AG09319 (cell line): ENCODE measurements around the gene TTYH3.
"Not testable (repeated sequence)": the region's sequence is repeated elsewhere in the genome, so short reads cannot be mapped to it uniquely, and the experiment has no call there.

ENCODE experiments used
- DNase-seq: peaks from one replicate; pipeline ENCODE4 v3.0.0-alpha.2; 2010; ENCODE audit warnings: low read depth; ENCODE audit errors: extremely low read depth
- TF ChIP-seq, protein P1 (sequence below): IDR thresholded peaks from 2 replicates; pipeline ENCODE4 v1.5.1; 2011; ENCODE audit warnings: low read depth, mild to moderate bottlenecking, inconsistent platforms, low read length, moderate library complexity

Gene TTYH3

DNA sequence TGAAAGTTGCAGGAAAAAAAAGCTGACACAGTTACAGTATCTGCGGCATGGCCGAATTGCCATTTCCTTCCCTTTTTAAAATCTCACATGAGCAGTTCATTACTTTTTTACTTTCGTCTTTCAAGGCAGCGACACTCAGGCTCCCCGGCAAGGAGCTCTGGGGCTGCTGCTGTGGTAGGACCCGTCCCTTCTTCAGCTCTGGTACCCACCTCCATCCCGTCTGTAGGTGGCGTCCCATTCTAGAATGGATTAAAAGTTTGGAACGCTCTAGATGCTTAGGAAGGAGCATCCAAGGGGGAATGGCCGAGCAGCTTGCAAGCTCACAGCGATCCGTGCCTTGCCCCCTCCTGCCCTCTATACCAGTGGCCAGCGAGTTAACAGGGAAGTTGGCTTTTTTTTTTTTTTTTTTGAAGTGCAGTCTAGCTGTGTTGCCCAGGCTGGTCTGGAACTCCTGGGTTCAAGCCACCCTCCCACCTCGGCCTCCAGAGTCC is 22.8 kb upstream of the TTYH3 start:
- DNase-seq = no peak
- TF ChIP-seq, protein P1, sequence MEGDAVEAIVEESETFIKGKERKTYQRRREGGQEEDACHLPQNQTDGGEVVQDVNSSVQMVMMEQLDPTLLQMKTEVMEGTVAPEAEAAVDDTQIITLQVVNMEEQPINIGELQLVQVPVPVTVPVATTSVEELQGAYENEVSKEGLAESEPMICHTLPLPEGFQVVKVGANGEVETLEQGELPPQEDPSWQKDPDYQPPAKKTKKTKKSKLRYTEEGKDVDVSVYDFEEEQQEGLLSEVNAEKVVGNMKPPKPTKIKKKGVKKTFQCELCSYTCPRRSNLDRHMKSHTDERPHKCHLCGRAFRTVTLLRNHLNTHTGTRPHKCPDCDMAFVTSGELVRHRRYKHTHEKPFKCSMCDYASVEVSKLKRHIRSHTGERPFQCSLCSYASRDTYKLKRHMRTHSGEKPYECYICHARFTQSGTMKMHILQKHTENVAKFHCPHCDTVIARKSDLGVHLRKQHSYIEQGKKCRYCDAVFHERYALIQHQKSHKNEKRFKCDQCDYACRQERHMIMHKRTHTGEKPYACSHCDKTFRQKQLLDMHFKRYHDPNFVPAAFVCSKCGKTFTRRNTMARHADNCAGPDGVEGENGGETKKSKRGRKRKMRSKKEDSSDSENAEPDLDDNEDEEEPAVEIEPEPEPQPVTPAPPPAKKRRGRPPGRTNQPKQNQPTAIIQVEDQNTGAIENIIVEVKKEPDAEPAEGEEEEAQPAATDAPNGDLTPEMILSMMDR = peak; percentile 29

DNA sequence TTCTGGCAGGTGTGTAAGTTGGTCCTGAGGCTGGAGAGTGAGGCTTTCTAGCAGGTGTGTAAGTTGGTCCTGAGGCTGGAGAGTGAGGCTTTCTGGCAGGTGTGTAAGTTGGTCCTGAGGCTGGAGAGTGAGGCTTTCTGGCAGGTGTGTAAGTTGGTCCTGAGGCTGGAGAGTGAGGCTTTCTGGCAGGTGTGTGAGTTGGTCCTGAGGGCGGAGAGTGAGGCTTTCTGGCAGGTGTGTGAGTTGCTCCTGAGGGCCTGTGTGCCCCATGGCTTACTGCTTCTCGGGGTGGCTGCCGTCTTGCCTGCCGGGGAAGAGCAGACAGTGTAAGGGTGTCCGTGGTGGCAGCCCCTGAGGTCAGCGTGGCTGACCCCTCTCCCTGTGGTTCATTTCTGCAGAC is 22.1 kb upstream of the TTYH3 start:
- DNase-seq = not testable (repeated sequence)

DNA sequence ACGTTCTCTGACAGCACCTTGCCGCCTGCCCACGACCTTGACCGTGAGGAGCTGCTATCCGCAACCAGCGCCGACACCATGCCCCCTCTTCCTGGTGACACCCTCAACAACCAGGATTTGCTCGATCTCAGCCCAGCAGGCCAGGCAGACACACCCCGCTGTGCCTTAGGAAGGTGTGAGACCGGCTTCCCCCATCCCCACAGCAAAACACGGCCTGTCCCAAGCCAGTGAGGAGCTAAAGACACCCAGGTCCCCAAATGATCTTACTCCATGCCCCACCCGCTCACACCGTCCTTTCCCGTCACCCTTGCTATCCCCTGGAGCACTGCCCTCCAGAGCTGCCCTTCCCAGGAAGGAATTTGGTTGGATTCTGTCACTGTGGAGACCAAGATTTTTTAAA is 21.3 kb upstream of the TTYH3 start:
- TF ChIP-seq, protein P1 = no peak
- DNase-seq = no peak

DNA sequence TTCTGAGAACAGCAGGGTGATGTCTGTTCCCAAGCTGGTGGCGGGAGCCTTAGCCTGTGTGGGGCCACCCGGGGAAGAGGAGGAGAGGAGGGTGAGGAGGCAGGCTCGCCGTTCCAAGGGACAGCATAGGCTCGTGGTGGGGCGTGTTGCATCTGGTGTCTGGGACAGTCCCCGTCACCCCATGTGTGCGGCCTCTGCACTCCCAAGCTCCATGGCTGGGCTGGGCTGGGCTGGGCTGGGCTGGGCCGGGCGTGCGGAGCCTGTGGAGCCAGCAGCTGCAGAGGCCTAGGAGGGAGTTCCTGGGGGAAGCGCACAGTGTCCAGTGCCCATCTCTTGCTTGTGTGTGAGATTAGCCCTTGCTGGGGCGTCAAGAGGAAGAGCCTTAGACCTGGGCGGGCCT is 20.9 kb upstream of the TTYH3 start:
- DNase-seq = no peak
- TF ChIP-seq, protein P1 = no peak

DNA sequence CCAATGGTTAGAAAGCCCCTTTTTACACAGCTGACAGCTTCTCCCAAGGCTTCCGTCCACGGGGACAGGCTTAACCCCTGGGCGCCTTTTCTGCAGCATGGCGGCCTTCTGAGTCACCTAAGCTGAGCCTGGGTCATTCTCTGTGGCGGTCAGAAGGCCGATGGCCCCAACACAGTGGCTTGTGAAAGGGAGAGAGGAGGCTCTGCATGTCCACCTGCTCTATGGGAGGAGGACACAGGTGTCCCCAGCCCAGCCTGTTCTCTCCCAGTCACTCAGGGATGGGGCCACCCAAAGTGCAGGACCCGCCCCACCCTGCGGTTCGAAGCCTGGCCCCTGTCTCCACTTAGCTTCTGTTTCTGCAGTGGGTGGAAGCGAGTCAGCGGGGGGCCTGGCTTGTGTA is 20.4 kb upstream of the TTYH3 start:
- TF ChIP-seq, protein P1 = no peak
- DNase-seq = no peak

DNA sequence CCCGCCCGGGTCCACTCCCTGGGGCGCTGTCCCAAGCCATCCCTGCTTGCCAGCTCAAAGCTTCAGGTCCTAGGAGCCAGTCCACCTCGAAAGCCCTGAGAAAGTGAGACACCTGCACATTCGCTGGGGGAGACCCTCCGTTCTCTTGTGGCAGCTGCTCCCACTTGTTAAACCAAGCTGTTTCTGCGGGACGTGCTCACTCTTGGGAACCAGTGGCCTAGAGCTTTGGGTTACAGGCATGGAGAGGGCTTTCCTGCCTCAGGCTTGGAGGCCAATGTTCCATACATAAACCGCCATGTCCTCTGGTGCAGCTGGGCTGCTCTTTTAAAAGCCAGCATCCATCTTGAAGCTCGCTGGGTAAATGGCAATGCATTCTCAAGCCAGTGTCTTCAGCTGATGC is 19.9 kb upstream of the TTYH3 start:
- DNase-seq = no peak
- TF ChIP-seq, protein P1 = no peak

DNA sequence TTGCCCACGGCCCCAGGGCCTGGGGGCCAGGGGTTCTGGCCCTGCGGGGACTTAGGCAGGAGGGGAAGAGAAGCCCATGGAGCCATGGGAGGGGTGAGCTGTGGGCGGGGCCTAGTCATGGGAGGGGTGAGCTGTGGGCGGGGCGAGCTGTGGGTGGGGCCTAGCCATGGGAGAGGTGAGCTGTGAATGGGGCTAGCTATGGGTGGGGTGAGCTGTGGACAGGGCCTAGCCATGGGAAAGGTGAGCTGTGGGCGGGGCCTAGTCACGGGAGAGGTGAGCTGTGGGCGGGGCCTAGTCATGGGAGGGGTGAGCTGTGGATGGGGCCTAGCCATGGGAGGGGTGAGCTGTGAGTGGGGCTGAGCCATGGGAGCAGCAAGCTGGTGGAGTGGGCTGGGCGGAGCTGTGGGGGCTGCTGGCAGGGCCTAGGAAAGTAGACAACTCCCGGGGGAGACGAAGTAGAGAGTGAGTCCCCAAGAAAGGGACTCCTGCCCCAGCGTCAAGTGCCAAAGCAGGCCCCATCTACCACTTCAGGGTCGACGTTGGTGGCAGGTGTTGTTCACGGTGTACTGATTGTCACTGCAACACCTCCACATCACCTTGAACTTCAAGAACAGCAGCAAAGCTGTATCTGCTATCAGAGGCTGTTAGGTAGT is 19.2 kb upstream of the TTYH3 start:
- TF ChIP-seq, protein P1 = no peak
- no peak for DNase-seq
